Keratinocyte (primary cell): Measurements from ENCODE around the gene TENM3.

Source experiments
- CTCF ChIP-seq, 3 experiments: IDR thresholded peaks in 1 of 3; conservative IDR thresholded peaks in 1 of 3; optimal IDR thresholded peaks in 1 of 3; 2 replicates in 2 of 3; 3 replicates in 1 of 3; pipeline versions ENCODE3 to v1.5.1; 2011; ENCODE audit warnings: low read length in 3 of 3, mild to moderate bottlenecking in 3 of 3, moderate library complexity in 2 of 3, control low read depth in 1 of 3, inconsistent platforms in 1 of 3; ENCODE audit not compliant: insufficient read depth in 2 of 3; ENCODE audit errors: extremely low read depth in 1 of 3
- EZH2 ChIP-seq: IDR thresholded peaks from one replicate; pipeline ENCODE4 v1.6.1; 2012; ENCODE audit warnings: inconsistent platforms, mild to moderate bottlenecking, low read length, moderate library complexity

DNA sequence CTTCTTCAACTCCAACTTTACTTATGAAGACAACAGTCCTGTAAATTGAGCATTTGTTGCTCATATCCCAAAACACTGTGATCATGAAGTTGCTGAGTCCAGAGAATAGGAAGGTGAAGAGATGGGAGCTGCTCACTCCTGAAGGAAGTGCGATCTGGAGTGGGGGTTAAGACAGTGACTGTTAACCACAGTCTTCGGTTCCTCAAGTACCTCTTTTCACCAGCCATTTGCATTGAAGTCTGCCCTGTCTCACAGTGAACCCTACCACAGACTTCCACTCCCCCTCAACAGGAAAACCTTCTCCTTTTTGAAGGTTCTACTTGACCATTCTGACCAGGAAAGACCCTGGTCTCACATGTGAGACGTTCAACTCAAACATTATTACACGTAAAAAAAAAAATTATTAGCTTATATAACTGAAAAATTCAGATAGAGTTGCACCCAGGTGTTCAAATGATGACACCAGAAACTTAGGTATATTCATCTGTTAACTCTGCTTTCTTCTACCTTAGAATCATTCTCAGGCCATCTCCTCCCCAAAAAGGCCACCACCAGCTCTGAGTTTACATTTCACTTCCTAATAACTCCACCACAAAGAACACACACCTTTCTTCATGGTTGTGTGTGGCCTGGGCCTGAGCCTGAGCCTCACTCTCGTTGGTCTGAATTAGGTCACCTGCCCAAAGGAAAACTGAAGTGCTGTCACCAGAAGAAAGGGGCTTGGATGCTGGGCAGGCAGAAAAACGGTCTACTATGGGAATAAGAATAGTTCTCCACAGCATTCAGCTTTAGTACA lies 474.8 kb downstream of the TENM3 start:
- TF ChIP-seq CTCF (optimal IDR thresholded peaks at IDR 0.05 in 1 of 3, IDR thresholded peaks at IDR 0.05 in 1 of 3, conservative IDR thresholded peaks at IDR 0.05 in 1 of 3; ENCODE audit: extremely low read depth in 1 of 3, insufficient read depth in 2 of 3, low read length in 3 of 3) (no peak), EZH2 (no peak)
